ENCODE results near the gene PXDC1. TPM values are rescaled to one million over a fixed set of nuclear protein-coding genes. Genes with fewer than 3 reads are reported as not detected.
"Not testable (repeated sequence)": the region's sequence is repeated elsewhere in the genome, so short reads cannot be mapped to it uniquely, and the experiment has no call there.

Gene PXDC1
- total and polyA plus RNA-seq, 4 donors = 21.0 to 53.8 (median 43.3) TPM

- TF ChIP-seq, protein P1, sequence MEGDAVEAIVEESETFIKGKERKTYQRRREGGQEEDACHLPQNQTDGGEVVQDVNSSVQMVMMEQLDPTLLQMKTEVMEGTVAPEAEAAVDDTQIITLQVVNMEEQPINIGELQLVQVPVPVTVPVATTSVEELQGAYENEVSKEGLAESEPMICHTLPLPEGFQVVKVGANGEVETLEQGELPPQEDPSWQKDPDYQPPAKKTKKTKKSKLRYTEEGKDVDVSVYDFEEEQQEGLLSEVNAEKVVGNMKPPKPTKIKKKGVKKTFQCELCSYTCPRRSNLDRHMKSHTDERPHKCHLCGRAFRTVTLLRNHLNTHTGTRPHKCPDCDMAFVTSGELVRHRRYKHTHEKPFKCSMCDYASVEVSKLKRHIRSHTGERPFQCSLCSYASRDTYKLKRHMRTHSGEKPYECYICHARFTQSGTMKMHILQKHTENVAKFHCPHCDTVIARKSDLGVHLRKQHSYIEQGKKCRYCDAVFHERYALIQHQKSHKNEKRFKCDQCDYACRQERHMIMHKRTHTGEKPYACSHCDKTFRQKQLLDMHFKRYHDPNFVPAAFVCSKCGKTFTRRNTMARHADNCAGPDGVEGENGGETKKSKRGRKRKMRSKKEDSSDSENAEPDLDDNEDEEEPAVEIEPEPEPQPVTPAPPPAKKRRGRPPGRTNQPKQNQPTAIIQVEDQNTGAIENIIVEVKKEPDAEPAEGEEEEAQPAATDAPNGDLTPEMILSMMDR (IDR thresholded peaks at IDR 0.05; ENCODE audit: control extremely low read depth, extremely low read depth) = no peak
- Histone ChIP-seq H3K4me1 (ENCODE audit: control insufficient read depth in 5 of 5, insufficient read depth in 5 of 5, low read length in 5 of 5) (peaks cover 0 to 7% (median 6%) of the 10 kb centered on the region in 5 donors), H3K9ac (ENCODE audit: insufficient read depth in 1 of 2, low read length in 2 of 2) (no peak overlapping the region), H3K4me3 (no peak overlapping the region), H3K27ac (ENCODE audit: low read depth in 1 of 2, low read length in 1 of 2) (peak overlapping the region in 1 of 2 donors; percentile 37), H3K9me3 (ENCODE audit: control insufficient read depth in 4 of 4, insufficient read depth in 3 of 4, low read length in 3 of 4) (peaks cover 0 to 2% (median 0%) of the 10 kb centered on the region in 4 donors), H3K36me3 (ENCODE audit: control insufficient read depth in 4 of 4, insufficient read depth in 4 of 4, low read length in 4 of 4) (peaks cover 0 to 46% (median 9%) of the 10 kb centered on the region in 4 donors), H3K27me3 (ENCODE audit: control insufficient read depth in 3 of 3, insufficient read depth in 3 of 3, low read length in 2 of 3) (no peaks in the 10 kb centered on the region)
- no peak for DNase-seq
- no peak for ATAC-seq (ENCODE audit: insufficient read depth, low FRiP score)
- 93 to 94% methylated on average over 8 of the region's 8 CpGs for WGBS, 2 donors
Measured at GRCh38 chr6:3723251-3723650, 28.3 kb downstream of the PXDC1 start.

GRCh38 chr6:3722785-3723184 is 28.7 kb downstream of the PXDC1 start:
- WGBS, 2 donors = 73 to 83% methylated on average over 9 of the region's 9 CpGs
- TF ChIP-seq, protein P1 (IDR thresholded peaks at IDR 0.05; ENCODE audit: control extremely low read depth, extremely low read depth) = no peak
- Histone ChIP-seq H3K4me1 (ENCODE audit: control insufficient read depth in 5 of 5, insufficient read depth in 5 of 5, low read length in 5 of 5) (peaks cover 0 to 7% (median 6%) of the 10 kb centered on the region in 5 donors), H3K9me3 (ENCODE audit: control insufficient read depth in 4 of 4, insufficient read depth in 3 of 4, low read length in 3 of 4) (peaks cover 0 to 1% (median 0%) of the 10 kb centered on the region in 4 donors), H3K4me3 (no peak overlapping the region), H3K9ac (ENCODE audit: insufficient read depth in 1 of 2, low read length in 2 of 2) (no peak overlapping the region), H3K27ac (ENCODE audit: low read depth in 1 of 2, low read length in 1 of 2) (peak overlapping the region in 1 of 2 donors; percentile 66), H3K27me3 (ENCODE audit: control insufficient read depth in 3 of 3, insufficient read depth in 3 of 3, low read length in 2 of 3) (no peaks in the 10 kb centered on the region), H3K36me3 (ENCODE audit: control insufficient read depth in 4 of 4, insufficient read depth in 4 of 4, low read length in 4 of 4) (peaks cover 0 to 45% (median 9%) of the 10 kb centered on the region in 4 donors)
- ATAC-seq (ENCODE audit: insufficient read depth, low FRiP score) = no peak
- no peak for DNase-seq

GRCh38 chr6:3721810-3722621 is 29.5 kb downstream of the PXDC1 start:
- TF ChIP-seq, protein P1 (IDR thresholded peaks at IDR 0.05; ENCODE audit: control extremely low read depth, extremely low read depth) = no peak
- Histone ChIP-seq H3K9ac (ENCODE audit: insufficient read depth in 1 of 2, low read length in 2 of 2) (no peak overlapping the region), H3K4me3 (no peak overlapping the region), H3K36me3 (ENCODE audit: control insufficient read depth in 4 of 4, insufficient read depth in 4 of 4, low read length in 4 of 4) (peaks cover 0 to 37% (median 9%) of the 10 kb centered on the region in 4 donors), H3K4me1 (ENCODE audit: control insufficient read depth in 5 of 5, insufficient read depth in 5 of 5, low read length in 5 of 5) (peaks cover 0 to 7% (median 6%) of the 10 kb centered on the region in 5 donors), H3K9me3 (ENCODE audit: control insufficient read depth in 4 of 4, insufficient read depth in 3 of 4, low read length in 3 of 4) (no peaks in the 10 kb centered on the region), H3K27ac (ENCODE audit: low read depth in 1 of 2, low read length in 1 of 2) (peak overlapping the region in 1 of 2 donors; percentile 37), H3K27me3 (ENCODE audit: control insufficient read depth in 3 of 3, insufficient read depth in 3 of 3, low read length in 2 of 3) (no peaks in the 10 kb centered on the region)
- no peak for ATAC-seq (ENCODE audit: insufficient read depth, low FRiP score)
- WGBS, 2 donors = 67 to 74% methylated on average over 11 of the region's 11 CpGs
- peak in 2 of 3 donors; percentile 49 to 62 for DNase-seq

- WGBS, 2 donors = 95 to 97% methylated on average over 18 to 24 of the region's 24 CpGs
Measured at GRCh38 chr6:3720770-3721169, 30.7 kb downstream of the PXDC1 start.

More at GRCh38 chr6:3720770-3721169, 30.7 kb downstream of the PXDC1 start:
- not testable (repeated sequence) for H3K4me1 ChIP-seq (ENCODE audit: control insufficient read depth in 5 of 5, insufficient read depth in 5 of 5, low read length in 5 of 5); H3K9me3 ChIP-seq (ENCODE audit: control insufficient read depth in 4 of 4, insufficient read depth in 3 of 4, low read length in 3 of 4); H3K27me3 ChIP-seq (ENCODE audit: control insufficient read depth in 3 of 3, insufficient read depth in 3 of 3, low read length in 2 of 3); DNase-seq; H3K9ac ChIP-seq (ENCODE audit: insufficient read depth in 1 of 2, low read length in 2 of 2); H3K4me3 ChIP-seq; H3K27ac ChIP-seq (ENCODE audit: low read depth in 1 of 2, low read length in 1 of 2); ATAC-seq (ENCODE audit: insufficient read depth, low FRiP score)
- H3K36me3 ChIP-seq (ENCODE audit: control insufficient read depth in 4 of 4, insufficient read depth in 4 of 4, low read length in 4 of 4) = peaks cover 0 to 28% (median 8%) of the 10 kb centered on the region in 4 donors

Data from lung (tissue), 12 donors.